Stimulated activated CD8-positive, alpha-beta memory T cell treated with anti-CD3 and anti-CD28 coated beads, Interleukin-4, amount 100 ng/mL, for 24 hours (primary cell): ENCODE results near the gene FARS2.
"Not testable (repeated sequence)": the region's sequence is repeated elsewhere in the genome, so short reads cannot be mapped to it uniquely, and the experiment has no call there.

Experiments
- DNase-seq: peaks from one replicate; pipeline ENCODE4 v3.0.0-alpha.2; 2020; ENCODE audit warnings: low read depth

Gene FARS2

GRCh38 chr6:5667737-5668136 lies 406.4 kb downstream of the FARS2 start:
- no peak for DNase-seq

GRCh38 chr6:5670381-5670780 lies 409.1 kb downstream of the FARS2 start:
- no peak for DNase-seq

GRCh38 chr6:5670811-5671561 lies 409.7 kb downstream of the FARS2 start:
- no peak for DNase-seq

DNA sequence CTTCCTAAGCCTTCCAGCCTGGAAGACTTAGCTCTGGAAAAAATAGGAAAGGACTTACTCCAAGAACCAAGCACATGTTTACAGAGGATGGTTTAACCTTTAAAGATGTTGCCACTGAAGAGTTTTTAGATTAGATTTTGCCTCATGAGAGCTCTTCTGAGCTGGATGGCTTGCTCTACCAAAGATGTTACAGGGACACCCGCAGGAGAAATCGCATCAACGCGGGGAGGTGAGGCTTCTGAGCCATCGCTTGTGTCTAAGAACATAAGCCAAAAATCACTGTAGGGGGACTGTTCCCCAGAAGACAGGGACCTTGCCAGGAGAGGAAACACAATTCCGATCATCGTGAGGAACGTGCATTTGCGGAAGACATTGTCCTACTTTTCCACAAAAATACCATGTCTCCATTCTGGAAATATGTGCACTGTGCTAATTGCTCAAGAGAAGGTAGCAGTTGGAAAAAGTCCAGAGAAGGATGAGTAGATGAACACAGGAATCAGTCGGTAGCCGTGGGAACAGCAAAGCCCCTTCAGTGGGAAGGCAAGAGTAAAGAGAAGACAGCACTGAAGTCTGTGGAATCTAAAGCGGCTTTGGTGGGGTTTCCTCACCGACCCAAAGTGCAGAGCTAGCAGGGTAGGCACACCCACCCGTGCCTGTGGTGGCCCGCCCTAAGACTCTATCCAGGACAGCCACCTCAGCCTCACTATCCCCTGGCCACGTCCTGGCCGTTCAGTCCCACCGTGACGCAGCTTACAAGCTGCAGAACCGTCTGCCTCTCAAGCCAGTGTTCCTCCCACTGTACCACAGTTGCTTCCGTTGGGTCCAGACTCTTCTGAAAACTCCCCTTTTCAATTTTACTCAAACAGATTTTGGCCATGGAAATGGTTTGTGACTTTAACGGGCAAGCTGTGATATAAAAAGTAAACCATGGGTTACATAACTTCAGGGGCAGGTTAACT lies 410.6 kb downstream of the FARS2 start:
- no peak for DNase-seq

DNA sequence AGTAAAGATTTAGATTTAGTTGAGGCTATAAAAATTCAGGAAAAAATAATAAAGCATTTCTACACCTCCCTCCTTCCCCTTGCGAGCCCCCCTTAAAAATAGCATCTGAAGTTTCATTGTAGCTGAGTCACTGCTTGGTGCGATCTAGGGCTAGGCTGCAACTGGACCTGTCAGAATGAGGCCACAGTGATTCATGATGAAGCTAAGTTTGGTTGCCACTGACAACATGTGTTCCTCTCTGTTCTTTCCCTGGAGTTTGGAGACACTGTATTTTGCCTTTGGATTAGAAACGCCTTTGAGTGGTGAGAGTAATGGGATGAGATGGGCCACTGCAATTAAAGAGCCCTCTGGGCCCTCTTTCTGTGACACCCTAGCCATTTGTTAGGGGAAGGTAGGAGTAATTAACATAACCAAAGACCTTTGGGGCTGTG lies 411.3 kb downstream of the FARS2 start:
- no peak for DNase-seq

DNA sequence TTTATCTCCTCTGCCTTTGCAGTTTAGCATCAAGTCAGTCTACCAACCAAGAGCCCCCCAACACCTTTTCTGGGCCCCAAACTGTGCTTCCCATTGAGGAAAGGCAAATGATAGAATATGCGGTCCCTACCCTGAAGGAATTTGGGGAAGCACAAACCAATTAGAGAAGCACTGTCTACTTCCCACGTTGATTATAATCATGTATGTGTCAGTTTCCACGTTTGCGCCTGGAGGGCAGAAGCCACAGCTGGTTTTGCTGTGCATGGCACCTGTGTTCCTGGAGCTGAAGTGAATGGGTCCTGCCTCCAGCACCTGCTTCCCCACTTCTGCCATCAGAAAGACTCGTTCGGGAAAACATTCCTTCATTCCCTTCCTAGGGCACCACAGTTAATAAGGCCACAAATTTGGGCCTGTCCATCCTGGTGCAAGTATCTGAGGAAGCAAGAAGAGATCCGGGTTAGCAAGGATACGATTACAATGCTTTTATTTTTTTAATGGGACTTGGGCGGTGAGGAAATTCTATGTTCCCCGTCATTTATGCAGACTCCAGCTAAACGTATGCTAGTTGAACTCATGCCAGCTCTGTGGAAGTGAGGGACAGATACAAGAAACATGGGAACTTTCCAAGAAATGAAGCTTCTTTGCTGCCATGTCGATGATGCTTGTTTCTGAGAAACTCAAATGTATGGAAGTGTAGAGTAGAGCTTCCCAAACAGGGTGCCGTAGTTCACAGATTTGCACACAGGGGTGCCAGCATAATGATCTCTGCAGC lies 411.9 kb downstream of the FARS2 start:
- no peak for DNase-seq

DNA sequence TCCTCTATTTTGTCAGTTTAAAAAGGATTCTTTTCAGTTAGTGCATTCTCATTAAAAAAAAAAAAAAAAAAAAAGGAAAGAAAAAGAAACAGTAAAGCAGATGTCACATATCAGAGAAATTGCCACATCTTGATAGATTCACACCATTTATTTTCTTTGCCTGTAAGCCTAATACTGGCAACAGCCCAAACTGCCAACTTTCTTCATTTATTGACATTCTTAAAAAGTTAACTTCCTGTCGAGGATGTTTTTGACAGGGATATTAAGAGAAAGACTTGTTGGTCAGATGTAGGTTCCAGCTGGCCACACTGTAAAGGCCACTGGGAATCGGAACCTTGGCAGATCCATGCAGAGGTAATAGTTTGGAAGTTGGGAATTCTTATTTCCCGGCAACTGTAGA lies 412.8 kb downstream of the FARS2 start:
- DNase-seq = no peak

GRCh38 chr6:5674721-5675120 lies 413.4 kb downstream of the FARS2 start:
- DNase-seq = no peak

DNA sequence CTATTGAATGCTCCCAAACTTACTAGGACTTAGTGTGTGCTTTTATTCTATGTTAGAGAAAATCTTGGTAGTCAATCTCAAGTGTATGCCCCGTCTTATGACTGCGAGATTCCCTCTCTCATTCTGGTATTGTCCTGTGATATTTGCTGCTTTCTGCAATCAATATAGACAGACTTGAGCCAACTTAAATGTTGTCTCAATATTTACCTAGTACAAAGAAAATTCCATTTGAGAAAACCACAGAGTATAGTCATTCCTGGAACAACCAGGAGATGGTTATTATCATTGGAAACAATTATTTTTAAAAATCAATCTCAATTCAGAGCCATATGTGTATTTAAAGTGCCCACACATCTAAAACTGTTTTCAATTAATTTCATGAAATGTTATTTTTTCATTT lies 415.4 kb downstream of the FARS2 start:
- DNase-seq = no peak

GRCh38 chr6:5677219-5678000 lies 416.1 kb downstream of the FARS2 start:
- no peak for DNase-seq

GRCh38 chr6:5679270-5679669 lies 418.0 kb downstream of the FARS2 start:
- no peak for DNase-seq

- no peak for DNase-seq
Observed at GRCh38 chr6:5679691-5680090, 418.4 kb downstream of the FARS2 start.

DNA sequence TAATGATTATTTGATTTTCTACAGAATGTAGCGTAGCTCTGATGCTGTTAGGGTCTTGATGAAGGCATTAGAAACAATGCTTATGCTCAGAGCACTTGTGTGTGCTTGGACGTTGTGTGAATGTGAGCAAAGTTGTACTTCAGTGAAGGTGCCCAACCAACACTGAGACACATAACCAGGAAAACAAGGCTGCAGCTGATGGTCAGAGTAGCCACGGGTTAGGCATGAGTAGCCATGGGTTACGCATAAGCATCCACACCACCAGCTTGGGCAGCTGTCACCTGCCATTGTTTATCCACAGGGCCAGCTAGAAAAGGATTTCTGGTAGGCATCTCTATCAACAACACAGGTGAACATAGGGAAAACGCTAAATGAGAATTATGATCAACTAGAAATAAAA lies 418.8 kb downstream of the FARS2 start:
- no peak for DNase-seq

- DNase-seq = no peak
Observed at GRCh38 chr6:5681480-5681879, 420.2 kb downstream of the FARS2 start.

DNA sequence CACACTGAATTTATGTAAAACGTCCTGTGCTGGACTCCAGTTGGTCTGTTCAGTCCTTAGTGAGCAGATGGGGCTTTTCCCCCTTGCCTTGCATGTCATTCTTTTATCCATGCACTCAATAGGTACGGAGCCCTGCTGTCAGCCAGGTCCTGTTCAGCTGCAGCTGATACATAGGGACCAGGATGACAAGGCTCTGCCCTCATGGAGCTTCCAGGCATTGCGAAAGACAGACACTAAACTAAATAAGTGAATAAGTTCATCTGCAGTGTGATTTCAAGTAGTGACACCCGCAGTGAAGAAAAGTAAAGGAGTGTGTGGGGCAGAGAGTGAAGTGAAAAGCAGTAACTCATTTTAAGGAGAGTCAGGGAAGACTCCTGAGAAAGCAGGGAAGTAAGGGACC lies 421.2 kb downstream of the FARS2 start:
- DNase-seq = no peak

- not testable (repeated sequence) for DNase-seq
Observed at GRCh38 chr6:5683747-5684146, 422.4 kb downstream of the FARS2 start.

DNA sequence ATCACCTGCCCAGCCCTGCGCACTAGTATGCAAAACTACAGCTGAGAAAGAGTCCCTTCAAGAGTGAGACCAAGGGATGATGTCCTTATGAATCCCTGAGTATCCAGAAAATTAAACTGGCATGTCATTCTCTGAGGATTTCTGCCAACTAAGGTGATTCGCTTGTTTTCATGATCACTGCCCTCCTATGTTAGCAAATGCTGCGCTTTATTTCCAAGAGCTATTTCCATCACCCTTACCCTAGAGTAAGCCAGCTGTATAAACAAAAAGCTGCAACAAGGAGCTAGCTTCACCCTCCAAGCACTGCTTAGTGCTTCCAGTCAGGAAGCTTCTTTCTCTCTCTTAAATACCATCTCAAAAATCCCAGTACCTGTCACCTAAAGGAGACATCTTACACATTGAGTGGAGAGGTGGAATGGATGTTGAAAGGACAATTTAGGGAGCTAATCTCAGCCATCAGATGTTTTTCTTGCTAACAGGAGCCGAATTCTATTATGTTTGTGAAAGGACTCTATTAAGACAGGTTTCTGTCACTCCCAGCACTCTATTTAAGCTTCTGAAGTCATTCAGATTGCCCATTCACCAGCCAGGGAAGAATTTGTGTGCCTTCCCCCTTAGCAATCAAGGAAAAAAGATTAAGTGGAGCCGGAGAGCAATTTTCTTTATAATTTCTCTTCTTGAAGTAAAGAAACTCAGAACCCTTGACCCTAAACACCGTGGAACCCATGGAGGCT lies 423.2 kb downstream of the FARS2 start:
- DNase-seq = no peak

DNA sequence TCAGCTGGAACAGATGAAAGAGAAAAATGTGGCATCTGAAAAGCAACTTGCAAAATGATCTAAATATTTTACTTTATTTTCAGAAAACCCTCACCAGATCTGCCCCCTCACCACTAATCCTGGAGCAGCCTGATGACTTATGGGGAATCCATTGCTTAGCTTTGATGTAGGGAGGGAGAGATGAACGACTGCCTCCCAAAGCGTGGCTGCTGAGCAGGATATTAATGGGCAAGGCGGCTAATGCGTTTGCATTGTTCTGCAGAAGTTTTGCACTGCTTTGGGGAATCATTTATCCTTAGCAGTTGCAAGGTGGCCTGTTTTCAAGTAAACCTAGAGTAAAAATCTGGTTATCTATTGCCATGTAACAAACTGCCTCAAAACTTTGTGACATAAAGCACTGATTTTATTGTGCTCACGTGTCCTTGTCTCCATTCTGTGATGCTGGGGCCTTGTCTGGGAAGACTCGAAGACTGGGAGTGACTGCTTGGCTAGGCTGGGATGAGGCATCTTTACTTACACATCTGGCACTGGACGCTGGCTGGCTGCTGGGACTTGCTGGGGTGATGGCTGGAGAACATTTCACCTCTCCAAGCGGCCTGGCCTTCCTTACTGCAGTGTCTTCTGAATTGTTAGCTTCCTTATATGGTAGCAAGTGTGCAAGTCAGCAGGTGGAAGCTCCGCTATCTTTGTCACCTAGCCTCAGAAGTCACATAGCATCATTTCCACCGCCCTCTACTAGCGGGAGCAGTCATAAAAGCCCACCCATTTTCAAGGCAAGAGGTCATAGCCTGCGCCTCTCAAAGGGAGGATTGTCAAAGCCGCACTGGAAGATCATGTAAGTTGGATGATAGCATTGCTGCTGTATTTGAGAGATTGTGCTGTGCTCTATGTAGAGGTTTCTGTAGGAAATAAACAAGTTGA lies 432.2 kb downstream of the FARS2 start:
- DNase-seq = no peak
